ENCODE data around the gene ACAA1. TPM values are rescaled to one million over a fixed set of nuclear protein-coding genes. Genes with fewer than 3 reads are reported as not detected.

Gene ACAA1
- total and polyA plus RNA-seq, 2 of the 4 experiments (the other 2 are of a cell fraction) = 30.8 to 62.4 TPM

GRCh38 chr3:38108649-38109579 lies 28.0 kb downstream of the ACAA1 start:
- Histone ChIP-seq H3K27me3 (ENCODE audit: control insufficient read depth, insufficient read depth, low read length) (peaks cover 10% of the 10 kb centered on the region), H2BK5ac (ENCODE audit: low read depth, low read length, poor library complexity, severe bottlenecking) (no peak overlapping the region), H3K14ac (replicated peaks; ENCODE audit: low read depth, low read length) (no peak overlapping the region), H3K79me1 (ENCODE audit: low read depth in 1 of 2, low read length in 2 of 2) (no peaks in the 10 kb centered on the region), H4K20me1 (ENCODE audit: insufficient read depth, low read length) (no peaks in the 10 kb centered on the region), H3K18ac (ENCODE audit: low read depth, low read length) (no peak overlapping the region), H4K8ac (ENCODE audit: low read depth in 2 of 2, low read length in 2 of 2) (no peak overlapping the region), H2BK120ac (ENCODE audit: low read depth, low read length) (no peak overlapping the region), H3K9me3 (ENCODE audit: control insufficient read depth, insufficient read depth, low read length) (no peaks in the 10 kb centered on the region), H3K4me2 (ENCODE audit: low read depth, low read length) (no peak overlapping the region), H3K36me3 (ENCODE audit: control insufficient read depth, insufficient read depth, low read length) (no peaks in the 10 kb centered on the region), H3K4me1 (ENCODE audit: control insufficient read depth, insufficient read depth, low read length) (no peaks in the 10 kb centered on the region), H3K9ac (ENCODE audit: low read depth, low read length) (no peak overlapping the region), H2BK15ac (ENCODE audit: low read depth, low read length) (no peak overlapping the region), H4K91ac (ENCODE audit: insufficient read depth, low read depth, low read length) (no peak overlapping the region), H3K4me3 (ENCODE audit: insufficient read depth, low read depth, low read length) (no peak overlapping the region), H3K56ac (ENCODE audit: extremely low read depth, insufficient read depth, low read length) (no peak overlapping the region), H2AK9ac (replicated peaks; ENCODE audit: low read depth, low read length, poor library complexity) (peak overlapping the region; percentile 16), H3K23ac (ENCODE audit: low read depth, low read length) (no peak overlapping the region), H4K5ac (ENCODE audit: low read depth, low read length) (no peak overlapping the region), H3K4ac (ENCODE audit: low read depth, low read length) (no peak overlapping the region), H2AFZ (replicated peaks; ENCODE audit: low read length, poor library complexity) (no peak overlapping the region), H2AK5ac (ENCODE audit: low read depth, low read length) (no peak overlapping the region), H3K27ac (ENCODE audit: insufficient read depth, low read length) (no peak overlapping the region), H2BK20ac (ENCODE audit: low read depth, low read length) (no peak overlapping the region), H3K9me1 (ENCODE audit: insufficient read depth, low read length) (no peaks in the 10 kb centered on the region)
- dilution Hi-C loops (cut with HindIII; ENCODE audit: low sequenced_read_pairs, unreplicated experiment) (no loop called here), intact Hi-C loops (cut with micrococcal nuclease) (no loop called here), in situ Hi-C loops (cut with MboI; ENCODE audit: low sequenced_read_pairs) (no loop called here)
- ChIA-PET CTCF (no interaction called here), POLR2A (ENCODE audit: unreplicated experiment) (no interaction called here)
- DNase-seq (no peak), ATAC-seq (ENCODE audit: low read depth) (no peak)
- 56% methylated on average over 5 of the region's 11 CpGs; no CpG with 5 or more reads in 1 of the 2 experiments for whole genome bisulfite sequencing, 2 experiments (ENCODE audit: extremely low coverage in 2 of 2, insufficient read length in 1 of 2)
- BruUV-seq (replicated peaks) = no TSS peak
- TF ChIP-seq RCOR1 (IDR thresholded peaks at IDR 0.05; ENCODE audit: insufficient replicate concordance, low read length) (no peak), RFX5 (IDR thresholded peaks at IDR 0.05; ENCODE audit: low read depth, low read length) (no peak), MAFK (IDR thresholded peaks at IDR 0.05; ENCODE audit: low read depth, low read length) (no peak), USF2 (IDR thresholded peaks at IDR 0.05; ENCODE audit: low read depth, low read length) (no peak), MXI1 (IDR thresholded peaks at IDR 0.05; ENCODE audit: borderline replicate concordance, low read depth, low read length) (no peak), ELK1 (IDR thresholded peaks at IDR 0.05; ENCODE audit: borderline replicate concordance, low read depth, low read length) (no peak), SMC3 (IDR thresholded peaks at IDR 0.05; ENCODE audit: low read depth, low read length) (no peak), MAZ (IDR thresholded peaks at IDR 0.05; ENCODE audit: borderline replicate concordance, low read depth, low read length) (no peak), FOS (IDR thresholded peaks at IDR 0.05; ENCODE audit: low read depth, low read length) (no peak), CHD1 (IDR thresholded peaks at IDR 0.05; ENCODE audit: low read depth, low read length) (no peak), POLR2A (IDR thresholded peaks at IDR 0.05; ENCODE audit: low read depth, low read length) (no peak), BHLHE40 (IDR thresholded peaks at IDR 0.05; ENCODE audit: low read depth, low read length) (no peak), CTCF (conservative IDR thresholded peaks at IDR 0.05; ENCODE audit: low read depth, low read length) (no peak), NFE2L2 (IDR thresholded peaks at IDR 0.05; ENCODE audit: low read depth, low read length) (no peak), RAD21 (IDR thresholded peaks at IDR 0.05; ENCODE audit: low read length) (no peak)
